HG03066 (cell line): Measurements from ENCODE around the gene GRIA1.
A peak's percentile ranks its signal among the peaks of the same experiment; 100 is the strongest.
"Not testable (repeated sequence)": the region's sequence is repeated elsewhere in the genome, so short reads cannot be mapped to it uniquely, and the experiment has no call there.

Experiments
- ATAC-seq: cut with Tn5 transposase; IDR thresholded peaks from one replicate; pipeline ENCODE4 v1.9.1; 2021; ENCODE audit warnings: low read depth; ENCODE audit not compliant: unreplicated experiment

GRIA1 gene

GRCh38 chr5:153813901-153814300 lies 323.4 kb downstream of the GRIA1 start:
- ATAC-seq: no peak

GRCh38 chr5:153816870-153817269 lies 326.4 kb downstream of the GRIA1 start:
- ATAC-seq: no peak

- no peak for ATAC-seq
Measured at GRCh38 chr5:153818626-153819025, 328.2 kb downstream of the GRIA1 start.

- ATAC-seq: no peak
Measured at GRCh38 chr5:153823036-153823435, 332.6 kb downstream of the GRIA1 start.

- no peak for ATAC-seq
Measured at GRCh38 chr5:153824909-153825308, 334.4 kb downstream of the GRIA1 start.

GRCh38 chr5:153827397-153827796 lies 336.9 kb downstream of the GRIA1 start:
- no peak for ATAC-seq

- ATAC-seq: no peak
Measured at GRCh38 chr5:153829510-153830065, 339.1 kb downstream of the GRIA1 start.

GRCh38 chr5:153831973-153832372 lies 341.5 kb downstream of the GRIA1 start:
- peak; percentile 78 for ATAC-seq

GRCh38 chr5:153835891-153836515 lies 345.5 kb downstream of the GRIA1 start:
- no peak for ATAC-seq

GRCh38 chr5:153849303-153850113 lies 359.0 kb downstream of the GRIA1 start:
- not testable (repeated sequence) for ATAC-seq

- no peak for ATAC-seq
Measured at GRCh38 chr5:153860195-153860886, 369.9 kb downstream of the GRIA1 start.

- ATAC-seq: not testable (repeated sequence)
Measured at GRCh38 chr5:153862906-153863305, 372.4 kb downstream of the GRIA1 start.
